HG02642 (cell line): ENCODE measurements around the gene RALGPS1.

Experiments
- ATAC-seq: cut with Tn5 transposase; IDR thresholded peaks from one replicate; pipeline ENCODE4 v1.9.1; 2021; ENCODE audit warnings: mild to moderate bottlenecking; ENCODE audit not compliant: unreplicated experiment, poor library complexity

RALGPS1 gene

DNA sequence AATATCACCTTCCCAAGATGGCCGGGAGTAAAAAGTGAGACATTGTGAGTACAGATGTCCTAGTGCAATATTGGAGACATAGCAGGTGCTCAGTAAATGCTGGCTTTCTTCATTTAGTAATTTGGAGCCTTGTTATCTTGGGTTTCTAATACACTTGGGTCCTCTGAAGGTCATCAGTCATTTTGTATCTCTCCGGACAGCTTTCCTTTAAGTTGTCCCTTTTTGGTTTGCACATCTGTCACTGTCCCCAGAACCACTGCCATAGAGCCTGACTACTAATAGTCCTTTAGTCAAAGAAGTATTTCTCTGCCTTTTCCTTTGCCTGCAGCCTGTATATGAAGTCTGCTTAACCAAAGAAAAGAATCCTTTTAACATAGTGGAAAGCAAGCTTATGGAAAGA, 215.7 kb downstream of the RALGPS1 start:
- ATAC-seq: no peak

DNA sequence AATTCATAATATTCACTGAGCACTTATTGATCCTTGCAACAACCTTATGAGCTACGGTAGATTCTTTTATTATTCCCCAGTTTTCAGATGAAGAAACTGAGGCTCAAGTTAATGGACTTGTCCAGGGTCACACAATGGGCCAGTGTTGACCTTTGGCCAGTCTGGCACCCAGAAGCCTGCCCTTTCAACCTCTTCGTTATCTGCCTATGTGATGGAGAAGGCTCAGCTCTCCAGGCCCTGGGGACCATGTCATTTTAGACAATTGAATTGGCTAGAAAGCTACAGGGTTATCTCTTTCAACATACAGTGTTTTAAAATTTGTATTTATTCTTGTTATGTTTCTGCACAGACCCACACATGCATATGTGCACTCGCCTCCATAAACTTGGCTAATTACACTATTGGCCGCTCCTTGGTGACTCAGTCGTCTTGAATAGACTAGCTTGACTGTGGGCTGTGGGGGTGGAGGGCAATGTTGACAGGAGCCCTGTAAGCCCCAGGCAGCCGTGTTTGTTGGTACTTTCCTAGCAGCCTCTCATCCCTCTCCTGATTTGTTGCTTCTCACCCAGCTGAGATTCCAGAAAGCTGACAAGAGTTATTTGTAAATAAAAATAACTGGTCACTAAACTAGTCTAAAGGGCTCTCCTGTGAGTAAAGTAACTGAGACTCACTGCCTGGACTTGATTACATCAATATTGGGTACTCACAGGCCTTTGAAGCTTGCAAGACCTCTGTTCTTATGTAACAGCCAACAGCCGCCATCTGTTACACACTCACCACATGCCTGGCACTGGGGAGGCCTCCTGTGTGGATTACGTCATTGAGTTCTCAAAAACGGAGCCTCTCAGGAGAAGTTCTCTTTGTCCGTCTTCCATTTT, 216.3 kb downstream of the RALGPS1 start:
- ATAC-seq: no peak

DNA sequence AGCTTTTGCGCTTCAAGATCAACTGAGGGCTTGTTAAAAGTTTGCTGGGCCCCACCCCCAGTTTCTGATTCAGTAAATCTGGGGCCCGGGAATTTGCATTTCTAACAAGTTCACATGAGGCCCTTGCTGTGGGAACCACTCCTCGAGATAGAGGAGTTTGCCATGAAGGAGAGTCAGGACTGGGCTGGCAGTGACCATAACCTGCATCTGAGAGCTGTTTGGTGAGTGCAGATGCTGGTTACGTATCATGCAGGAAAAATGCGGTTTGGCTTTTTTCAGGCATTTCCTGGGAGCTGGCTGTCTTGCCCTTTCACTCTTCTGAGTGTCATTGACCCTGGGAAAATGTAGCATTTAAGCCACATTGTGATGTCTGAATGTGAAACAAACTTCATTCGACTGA, 217.3 kb downstream of the RALGPS1 start:
- no peak for ATAC-seq

DNA sequence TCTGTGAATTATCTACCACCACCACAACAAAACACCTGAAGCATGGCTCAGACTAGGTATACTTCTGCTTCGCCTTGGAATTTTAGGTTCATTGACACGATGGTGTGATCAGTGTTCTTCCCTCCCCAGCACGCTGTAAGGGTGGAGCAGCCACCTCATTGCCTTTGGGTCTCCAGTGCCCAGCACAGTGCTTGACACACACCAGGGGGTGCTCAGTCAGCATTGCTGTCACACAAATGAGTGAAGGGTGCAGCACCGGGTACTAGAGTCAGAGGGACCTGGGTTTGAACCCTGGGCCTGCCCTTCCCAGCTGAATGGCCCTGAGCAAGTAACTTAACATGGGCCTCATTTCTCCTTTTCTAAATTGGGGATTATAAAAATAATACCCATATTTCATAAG, 217.8 kb downstream of the RALGPS1 start:
- ATAC-seq: no peak

DNA sequence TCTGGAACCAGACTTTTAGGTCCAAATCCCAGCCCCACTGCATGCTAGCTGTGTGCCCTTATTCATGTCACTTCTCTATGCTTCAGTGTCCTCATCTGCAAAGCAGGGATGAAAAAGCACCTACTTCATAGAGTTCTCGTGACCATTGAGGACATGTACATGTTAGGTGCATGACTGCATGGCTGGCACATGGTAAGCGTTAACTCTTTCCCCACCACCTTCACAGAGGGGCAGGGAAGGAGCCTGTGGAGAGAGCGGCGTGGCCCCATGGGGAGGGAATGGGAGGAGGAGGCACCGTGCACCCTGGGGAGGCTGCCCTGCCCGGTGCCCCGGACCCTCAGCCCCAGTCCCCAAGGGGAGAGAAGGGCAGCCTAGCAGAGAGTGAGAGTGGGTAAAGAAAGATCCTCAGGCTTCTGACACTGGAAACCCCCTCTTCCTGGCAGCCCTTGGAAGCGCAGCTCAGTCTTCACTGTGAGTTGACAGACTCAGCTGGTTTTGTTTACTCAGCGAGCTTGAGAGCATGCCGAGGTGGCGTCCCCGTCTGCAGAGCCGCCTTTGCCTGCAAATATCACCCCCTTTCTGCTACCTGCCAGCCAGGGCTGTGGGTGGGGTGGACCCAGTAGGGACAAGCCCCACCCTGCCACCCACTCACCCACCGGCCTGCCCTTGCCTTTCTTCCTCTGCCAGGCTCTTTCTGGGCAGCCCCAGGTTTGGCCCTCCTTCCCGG, 218.5 kb downstream of the RALGPS1 start:
- no peak for ATAC-seq

DNA sequence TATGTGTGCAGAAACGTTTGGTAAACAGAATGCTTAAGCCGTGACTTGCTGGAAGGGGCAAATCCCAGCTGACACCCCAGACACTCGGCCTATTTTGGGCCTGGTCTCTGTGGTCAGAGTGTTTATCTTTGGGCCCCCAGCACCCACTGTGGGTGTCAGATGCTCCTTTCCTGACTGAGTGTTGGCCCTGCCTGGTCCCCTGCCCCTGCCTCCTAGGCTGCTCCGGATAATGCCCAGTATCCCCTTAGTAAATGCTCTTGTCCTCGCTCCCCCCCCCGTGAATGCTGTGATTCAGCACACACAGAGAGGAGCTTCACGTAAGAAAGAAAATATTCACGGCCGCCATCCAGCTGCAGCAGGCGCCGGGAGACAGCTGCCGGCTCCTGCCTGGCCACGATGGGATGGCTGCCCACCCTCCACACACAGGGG, 219.2 kb downstream of the RALGPS1 start:
- no peak for ATAC-seq

DNA sequence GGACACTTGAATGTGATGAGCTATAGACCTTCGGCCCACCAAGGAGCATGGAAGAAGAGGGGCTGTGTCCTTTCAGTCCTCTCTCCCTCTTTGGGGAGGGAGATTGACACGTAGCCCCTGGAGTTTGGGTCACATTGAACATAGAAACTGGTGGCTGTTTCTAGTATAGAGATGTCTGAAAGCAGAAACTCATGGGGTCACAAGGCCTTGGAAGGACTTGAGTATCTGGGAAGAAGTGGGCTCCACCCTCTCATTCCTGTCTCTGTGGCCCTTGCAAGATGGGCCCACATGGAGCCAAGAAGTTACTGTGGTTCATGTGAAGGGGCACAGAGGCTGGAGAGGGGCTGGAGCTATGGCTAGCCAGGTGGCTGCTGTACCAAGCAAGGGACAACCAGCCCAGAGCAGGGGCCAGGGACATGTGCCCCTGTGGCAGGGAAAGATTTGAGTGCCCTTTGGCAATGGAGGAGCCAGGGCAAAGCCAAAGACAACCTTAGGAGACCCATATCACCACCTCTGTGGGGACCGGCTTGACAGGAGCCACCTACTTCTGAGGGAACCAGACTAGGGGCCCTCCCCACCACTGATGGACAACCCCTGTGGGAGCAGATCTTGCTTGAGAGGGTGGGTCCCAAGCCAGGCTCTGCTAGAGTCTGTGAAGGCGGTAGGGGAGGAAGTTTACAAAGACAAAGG, 220.6 kb downstream of the RALGPS1 start:
- no peak for ATAC-seq

DNA sequence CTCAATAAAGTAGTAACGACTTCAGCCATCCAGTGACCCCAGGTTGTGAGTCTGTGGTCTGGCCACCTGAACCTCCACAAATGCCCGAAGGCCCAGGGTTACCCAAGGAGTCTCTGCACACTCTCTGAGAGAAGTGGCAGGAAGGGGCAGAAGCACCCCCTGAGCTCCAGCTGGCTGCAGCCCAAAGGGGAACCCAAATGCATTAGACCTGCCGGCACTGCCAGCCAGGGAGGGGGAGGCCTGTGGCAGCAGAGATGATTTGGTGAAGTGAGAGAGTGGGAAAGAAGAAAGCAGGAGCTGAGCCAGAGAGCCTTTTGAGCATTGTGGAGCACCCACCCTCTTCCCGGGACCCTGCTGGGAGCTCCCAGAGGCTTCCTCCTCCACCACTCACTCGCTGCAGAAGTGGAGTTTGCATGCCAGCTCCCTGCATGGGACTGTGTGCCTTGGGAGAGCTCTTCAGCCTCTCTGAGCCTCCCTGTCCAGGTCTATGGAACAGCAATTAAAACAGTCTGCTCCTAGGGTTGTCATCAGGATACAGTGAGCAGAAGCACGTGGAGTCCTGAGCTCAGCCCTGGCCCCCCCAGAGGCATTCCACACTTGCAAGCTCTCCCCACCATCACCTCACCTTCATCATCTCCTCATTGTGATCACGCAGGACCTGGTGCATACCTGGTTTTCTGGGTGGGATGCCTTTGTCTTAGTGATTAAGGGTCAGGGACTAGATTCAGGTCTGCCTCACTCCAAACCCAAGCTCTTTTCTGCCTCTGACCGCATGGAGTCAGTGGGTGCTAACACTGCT, 221.7 kb downstream of the RALGPS1 start:
- no peak for ATAC-seq

DNA sequence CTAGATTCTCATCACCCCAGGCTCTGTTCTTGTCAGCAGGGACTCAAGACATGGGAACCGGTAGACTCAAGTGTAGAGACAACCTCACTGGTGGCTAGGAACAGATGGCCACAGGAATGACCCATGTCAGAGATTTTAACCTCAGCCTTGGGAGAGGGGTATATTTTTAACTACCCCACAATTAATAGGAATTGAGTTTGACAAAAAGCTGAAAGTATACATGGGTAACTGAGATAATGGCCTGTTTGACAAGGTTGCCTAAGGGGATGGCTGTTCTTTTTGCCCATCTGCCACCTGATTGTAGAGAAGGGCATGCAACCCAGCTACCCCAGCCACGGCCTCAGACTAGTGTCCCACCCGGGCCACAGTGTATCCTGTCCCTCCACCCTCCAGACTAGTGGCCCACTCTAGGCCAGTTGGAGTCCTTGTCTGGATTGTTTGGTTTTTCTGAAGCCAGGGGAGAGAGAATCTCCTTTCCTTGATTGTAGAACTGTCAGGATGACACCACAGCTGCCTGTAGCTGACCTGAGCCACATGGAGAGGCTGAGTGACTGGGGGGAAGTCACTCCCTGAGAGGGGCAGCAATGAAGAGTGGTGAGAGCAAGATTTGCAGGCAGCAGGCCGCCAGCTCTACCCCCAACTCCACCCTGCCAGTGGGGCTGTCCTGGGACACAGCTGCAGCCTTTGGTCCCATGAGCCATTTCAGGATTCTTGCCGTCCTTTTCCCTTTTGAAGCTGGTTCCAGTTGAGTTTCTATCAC, 222.5 kb downstream of the RALGPS1 start:
- ATAC-seq: no peak

DNA sequence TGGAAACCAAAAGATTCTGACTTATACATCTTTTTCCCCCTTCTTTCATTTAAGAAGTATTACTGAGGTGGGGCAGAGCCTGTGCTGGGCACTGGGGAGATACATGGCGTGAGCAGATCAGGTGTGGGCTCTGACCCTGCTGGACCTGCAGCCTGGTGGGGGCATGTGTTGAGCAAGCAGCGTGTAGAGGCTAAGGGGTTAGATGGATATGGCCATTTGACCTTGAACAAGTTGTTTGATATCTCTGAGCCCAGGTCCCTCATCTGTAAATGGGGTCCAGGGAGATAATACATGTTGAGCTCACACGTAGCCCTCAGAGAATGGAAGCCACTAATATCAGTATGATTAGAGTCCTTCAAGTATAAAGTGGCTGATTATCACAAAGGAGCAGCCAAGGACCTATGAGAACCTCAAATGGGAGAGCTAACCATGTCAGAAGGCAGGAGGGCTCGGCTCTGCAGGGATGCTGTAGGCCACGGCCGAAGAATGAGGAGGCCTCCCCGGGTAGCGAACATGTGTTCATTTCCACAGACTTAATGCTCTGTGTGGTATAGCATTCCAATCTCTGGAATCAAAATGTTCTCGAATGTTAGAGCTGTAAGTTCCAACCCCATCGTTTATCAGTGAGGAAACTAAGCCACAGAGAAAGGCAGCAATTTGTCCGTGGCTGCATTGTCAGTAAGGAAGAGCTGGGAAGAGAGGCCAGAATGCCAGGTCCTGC, 223.2 kb downstream of the RALGPS1 start:
- no peak for ATAC-seq

DNA sequence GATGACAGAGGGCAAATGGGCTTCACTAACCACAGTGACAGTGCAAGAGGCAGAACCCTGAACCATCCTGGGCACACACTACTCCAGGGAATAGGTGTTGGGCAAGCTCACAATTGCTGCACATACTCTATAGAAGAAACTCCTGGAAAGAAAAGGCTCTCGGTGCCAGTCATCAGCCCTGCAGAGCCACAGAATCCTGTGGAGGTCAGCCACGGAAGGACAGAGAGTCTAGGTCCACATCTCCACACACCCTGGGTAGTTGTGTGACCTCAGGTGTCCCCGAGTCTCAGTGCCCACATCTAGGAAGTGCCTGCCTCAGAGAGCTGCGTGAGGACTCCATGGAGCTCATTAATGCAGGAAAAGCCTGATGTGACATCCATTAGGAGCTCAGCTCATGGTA, 223.9 kb downstream of the RALGPS1 start:
- no peak for ATAC-seq

DNA sequence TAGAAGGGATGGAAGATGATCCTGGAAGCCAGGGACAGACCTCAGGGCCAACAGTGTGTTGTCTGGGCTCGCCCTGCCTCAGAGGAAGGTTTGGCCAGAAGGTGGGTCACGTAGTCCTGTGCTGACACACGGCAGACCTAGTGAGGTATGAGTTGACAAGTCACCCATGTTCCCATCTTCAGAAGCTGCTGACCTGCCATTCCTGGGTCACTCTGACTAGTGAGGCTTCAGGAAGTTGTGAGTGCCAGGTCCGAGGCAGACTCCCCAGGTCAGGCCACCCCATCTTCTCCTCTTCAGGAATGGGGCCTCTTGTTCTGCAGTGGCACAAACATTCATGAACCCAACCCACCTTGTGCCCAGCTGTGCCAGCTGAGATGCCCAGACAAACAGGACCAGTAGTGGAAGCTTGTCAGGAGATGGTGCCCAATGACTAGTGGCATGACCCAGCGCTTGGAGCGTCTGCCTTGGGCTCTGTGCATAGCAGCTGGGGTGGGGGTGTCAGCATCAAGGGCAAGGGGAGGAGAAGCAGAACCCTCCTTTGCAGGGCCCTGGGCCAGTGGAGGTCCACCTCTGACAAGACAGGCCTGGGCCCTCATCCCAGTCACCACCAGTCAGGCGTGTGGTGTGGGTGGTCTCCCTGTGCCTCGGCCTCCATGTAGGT, 224.6 kb downstream of the RALGPS1 start:
- no peak for ATAC-seq

DNA sequence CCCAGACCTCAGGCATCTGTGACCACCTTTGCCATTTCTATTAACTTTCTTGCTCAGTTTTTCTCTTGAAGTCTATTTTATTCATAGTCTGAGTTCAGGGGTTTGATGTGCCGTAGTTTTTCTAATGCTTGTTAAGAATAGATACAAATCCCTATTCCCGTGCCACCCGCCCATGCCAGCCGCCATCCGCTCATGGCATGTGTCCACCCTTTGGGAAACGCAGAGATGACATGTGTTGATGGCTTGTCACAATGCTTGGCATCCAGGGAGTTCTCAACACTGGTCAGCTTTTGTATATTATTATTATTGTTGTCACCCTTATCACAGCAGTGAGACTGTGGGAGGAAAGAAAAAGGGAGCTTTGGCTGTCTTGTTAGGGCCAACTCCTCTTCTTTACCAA, 225.2 kb downstream of the RALGPS1 start:
- ATAC-seq: no peak

DNA sequence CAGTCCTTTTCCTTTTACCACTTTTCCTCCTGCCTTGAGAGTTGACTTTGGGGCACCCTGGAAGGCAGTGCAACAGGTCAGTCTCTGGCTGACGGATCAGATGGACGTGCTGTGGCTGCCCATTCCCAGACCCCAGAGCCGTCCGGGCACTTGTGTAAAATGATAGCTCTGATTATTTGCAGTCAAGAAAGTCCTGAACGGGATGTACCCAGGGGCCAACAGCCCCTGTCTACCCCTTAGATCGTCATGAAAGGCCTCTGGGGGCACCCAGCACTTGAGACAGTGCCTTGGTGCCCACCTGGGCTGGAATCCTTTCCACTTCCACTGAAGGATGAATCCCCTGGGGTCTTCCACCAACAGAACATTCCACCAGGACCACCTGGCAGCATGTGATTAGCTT, 225.6 kb downstream of the RALGPS1 start:
- ATAC-seq: no peak

DNA sequence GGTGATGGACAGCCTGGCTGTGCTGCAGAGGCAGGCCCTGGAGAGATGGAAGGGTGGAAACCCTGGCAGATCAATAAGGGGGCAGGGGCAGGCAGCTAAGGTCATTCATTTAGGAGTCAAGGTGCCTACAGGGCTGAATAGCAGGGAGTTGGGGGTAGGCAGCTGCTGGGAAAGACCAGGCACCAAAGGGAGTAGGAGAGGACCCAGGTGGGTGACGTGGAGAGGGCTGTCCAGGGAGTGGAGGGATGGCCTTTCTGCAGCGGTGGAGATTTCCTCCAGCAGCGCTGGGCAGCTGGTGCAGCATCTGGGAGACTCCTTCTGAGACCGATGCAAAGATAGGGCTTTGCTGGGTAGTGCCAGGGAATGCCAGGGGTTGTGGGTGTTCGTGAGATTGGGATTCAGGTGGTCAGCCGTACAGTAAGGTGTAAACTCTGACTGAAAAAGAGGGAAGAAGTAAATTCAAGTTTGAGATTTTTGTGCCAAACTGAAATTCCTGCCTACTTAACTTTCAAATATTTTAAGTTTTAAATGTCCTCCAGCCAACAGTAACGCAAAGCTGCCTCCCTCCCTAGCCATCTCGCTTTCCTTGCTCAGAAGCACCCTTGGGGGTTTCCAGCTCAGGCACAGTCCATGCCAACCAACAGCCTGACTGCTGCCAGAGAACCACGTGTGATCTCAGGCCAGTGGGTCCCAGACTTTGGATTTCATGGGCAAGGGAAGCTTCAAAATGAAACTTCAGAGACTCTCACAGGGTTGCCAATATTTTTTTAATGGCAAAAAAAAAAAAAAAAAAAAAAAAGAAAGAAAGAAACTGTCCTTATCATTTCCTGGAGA, 226.5 kb downstream of the RALGPS1 start:
- ATAC-seq: no peak

DNA sequence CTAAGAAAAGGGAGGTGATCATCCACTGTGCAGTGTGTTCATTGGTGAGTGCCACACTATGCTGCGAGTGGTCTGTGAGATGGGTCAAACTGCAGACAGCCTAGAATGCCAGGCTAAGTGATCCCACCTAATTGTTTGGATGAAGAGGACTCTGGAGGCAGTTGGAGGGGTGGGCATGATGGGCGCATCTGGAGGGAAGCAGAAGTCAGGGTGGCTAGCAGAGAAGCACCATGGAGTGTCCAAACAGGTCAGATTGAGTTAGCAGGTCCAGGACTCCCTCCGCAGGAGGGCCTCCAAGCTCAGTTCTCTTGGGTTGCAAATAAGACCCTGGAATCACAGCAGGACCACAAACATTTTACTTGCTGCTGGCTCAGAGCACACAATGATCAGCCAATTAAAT, 227.7 kb downstream of the RALGPS1 start:
- no peak for ATAC-seq

DNA sequence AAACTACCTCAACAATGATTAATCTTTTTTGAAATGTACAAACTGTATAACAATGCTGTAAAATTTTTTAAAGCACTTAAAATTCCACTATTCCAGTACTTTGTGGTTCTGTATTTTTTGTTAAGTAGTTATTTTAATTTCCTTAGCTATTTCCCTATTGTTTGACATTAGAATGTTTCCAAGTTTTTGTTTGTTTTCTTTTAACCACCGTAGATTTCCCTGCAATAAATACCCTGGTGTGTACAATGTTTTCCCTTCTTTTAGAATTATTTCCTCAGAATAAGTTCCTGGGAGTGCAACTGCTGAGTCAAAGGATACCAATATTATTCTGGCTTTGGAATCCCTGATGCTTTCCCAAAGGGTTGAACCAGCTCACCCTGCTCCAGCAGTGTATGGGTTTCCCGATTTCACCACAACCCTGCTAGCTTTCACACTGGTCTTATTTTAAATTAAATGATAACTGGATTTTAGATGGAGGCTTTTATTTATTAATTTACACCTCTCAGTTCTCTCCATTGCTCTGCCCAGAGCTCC, 228.4 kb downstream of the RALGPS1 start:
- no peak for ATAC-seq
